ENCODE results near the gene MYD88. TPM values are rescaled to one million over a fixed set of nuclear protein-coding genes. Genes with fewer than 3 reads are reported as not detected.

MYD88 gene
- total and polyA plus RNA-seq, 3 donors from 2014 or later, result 18.7 to 30.1 (median 22.3) TPM

DNA sequence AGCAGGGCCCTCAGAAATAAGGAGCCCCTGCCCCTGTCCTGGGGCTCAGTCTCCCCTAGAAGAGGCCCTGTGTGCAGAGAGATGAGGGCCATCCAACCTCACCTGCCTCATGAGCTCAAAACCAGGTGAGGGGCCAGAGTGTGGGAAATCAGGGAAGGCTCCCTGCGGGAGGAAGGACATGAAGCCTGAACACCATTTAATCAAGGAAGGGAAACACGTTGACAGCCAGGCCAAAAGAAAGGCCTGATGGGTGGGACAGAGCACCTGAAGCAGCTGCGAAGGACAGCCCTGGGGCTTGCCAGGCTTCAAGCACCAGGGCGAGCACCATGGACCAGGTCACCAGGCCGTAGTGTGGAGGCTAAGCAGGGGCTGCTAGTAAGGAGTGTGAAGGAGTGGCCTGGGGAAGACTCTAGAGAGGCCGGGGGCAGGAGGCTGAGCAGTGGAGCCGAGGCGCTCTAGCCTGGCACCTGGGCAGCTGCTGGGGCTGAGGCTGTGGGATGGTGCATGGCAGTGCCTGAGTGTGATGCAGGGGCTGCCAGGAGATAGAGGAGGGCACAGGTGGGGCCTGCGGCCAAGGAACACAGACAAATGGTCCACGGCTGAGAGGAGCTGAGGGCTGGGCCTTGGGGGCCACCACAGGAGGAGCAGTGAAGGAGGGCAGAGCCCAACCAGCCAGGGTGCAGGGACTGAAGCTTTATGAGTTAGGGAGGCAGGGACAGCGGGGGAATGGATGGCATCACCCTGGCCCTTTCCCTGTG lies 17.6 kb upstream of the MYD88 start:
- TF ChIP-seq, protein P1, sequence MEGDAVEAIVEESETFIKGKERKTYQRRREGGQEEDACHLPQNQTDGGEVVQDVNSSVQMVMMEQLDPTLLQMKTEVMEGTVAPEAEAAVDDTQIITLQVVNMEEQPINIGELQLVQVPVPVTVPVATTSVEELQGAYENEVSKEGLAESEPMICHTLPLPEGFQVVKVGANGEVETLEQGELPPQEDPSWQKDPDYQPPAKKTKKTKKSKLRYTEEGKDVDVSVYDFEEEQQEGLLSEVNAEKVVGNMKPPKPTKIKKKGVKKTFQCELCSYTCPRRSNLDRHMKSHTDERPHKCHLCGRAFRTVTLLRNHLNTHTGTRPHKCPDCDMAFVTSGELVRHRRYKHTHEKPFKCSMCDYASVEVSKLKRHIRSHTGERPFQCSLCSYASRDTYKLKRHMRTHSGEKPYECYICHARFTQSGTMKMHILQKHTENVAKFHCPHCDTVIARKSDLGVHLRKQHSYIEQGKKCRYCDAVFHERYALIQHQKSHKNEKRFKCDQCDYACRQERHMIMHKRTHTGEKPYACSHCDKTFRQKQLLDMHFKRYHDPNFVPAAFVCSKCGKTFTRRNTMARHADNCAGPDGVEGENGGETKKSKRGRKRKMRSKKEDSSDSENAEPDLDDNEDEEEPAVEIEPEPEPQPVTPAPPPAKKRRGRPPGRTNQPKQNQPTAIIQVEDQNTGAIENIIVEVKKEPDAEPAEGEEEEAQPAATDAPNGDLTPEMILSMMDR (IDR thresholded peaks at IDR 0.05), result no peak
- no peak for TF ChIP-seq POLR2A (IDR thresholded peaks at IDR 0.05)
- no peak for DNase-seq
- Histone ChIP-seq H3K27me3 (no peaks in the 10 kb centered on the region), H3K9me3 (no peaks in the 10 kb centered on the region), H3K4me3 (no peak overlapping the region), H3K27ac (no peak overlapping the region), H3K4me1 (no peaks in the 10 kb centered on the region), H3K36me3 (ENCODE audit: low read depth, missing control alignments) (no peaks in the 10 kb centered on the region)
- 86 to 88% methylated on average over 10 to 11 of the region's 11 CpGs for WGBS, 2 donors
- intact Hi-C loops (cut with DNase I; ENCODE audit: low total_unique reads), result no loop called here

DNA sequence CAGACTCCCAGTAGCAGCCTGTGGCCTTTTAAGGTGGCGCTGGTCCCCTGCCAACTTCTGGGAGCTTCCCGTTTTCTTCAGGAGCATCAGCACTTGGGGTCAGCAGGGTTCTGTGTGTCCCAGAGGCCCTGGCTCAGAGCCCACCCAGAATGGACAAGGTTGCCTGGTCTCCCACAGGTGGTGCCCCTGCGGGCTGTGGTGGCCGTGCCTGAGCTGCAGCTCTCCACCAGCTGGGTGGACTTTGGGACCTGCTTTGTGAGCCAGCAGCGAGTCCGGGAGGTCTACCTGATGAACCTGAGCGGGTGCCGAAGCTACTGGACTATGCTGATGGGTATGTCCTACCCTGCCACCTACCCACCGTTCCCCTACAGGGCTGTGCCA lies 17.0 kb upstream of the MYD88 start:
- no peaks in the 10 kb centered on the region for H3K9me3 ChIP-seq
- no peaks in the 10 kb centered on the region for H3K36me3 ChIP-seq (ENCODE audit: low read depth, missing control alignments)
- H3K4me1 ChIP-seq, result no peaks in the 10 kb centered on the region
- WGBS, 2 donors, result 84% methylated on average over 9 of the region's 9 CpGs; no CpG with 5 or more reads in 1 of the 2 donors
- no peaks in the 10 kb centered on the region for H3K27me3 ChIP-seq
- TF ChIP-seq, protein P1 (IDR thresholded peaks at IDR 0.05), result no peak
- TF ChIP-seq POLR2A (IDR thresholded peaks at IDR 0.05), result no peak
- no peak for DNase-seq
- intact Hi-C loops (cut with DNase I; ENCODE audit: low total_unique reads), result no loop called here
- H3K4me3 ChIP-seq, result no peak overlapping the region
- no peak overlapping the region for H3K27ac ChIP-seq

DNA sequence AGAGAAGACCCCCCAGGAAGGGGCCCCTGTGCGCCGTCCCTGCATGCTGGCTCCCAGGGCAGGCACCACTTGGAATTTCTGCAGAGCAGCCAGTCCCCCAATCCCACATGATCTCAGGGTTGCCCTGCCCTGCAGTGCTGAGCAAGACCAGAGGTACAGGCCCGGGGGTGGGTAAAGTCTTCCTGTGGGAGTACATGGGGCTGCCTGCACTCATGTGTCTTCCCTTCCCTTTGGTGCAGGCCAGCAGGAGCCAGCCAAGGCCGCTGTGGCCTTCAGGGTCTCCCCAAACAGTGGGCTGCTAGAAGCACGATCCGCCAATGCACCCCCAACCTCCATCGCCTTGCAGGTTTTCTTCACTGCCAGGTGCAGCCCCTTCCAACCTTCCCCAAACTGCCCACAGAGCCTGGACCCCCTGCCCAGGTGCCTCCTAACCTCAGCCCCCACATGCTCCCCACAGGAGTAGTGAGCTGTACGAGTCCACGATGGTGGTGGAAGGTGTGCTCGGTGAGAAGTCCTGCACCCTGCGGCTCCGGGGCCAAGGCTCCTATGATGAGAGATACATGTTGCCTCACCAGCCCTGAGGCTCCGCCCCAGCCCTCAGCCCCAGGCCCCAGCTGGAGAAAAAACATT lies 16.5 kb upstream of the MYD88 start:
- DNase-seq, result no peak
- no peaks in the 10 kb centered on the region for H3K27me3 ChIP-seq
- H3K4me1 ChIP-seq, result no peaks in the 10 kb centered on the region
- no peaks in the 10 kb centered on the region for H3K36me3 ChIP-seq (ENCODE audit: low read depth, missing control alignments)
- no peaks in the 10 kb centered on the region for H3K9me3 ChIP-seq
- H3K4me3 ChIP-seq, result no peak overlapping the region
- no peak overlapping the region for H3K27ac ChIP-seq
- TF ChIP-seq POLR2A (IDR thresholded peaks at IDR 0.05), result no peak
- TF ChIP-seq, protein P1 (IDR thresholded peaks at IDR 0.05), result no peak
- intact Hi-C loops (cut with DNase I; ENCODE audit: low total_unique reads), result no loop called here
- 87 to 88% methylated on average over 9 to 13 of the region's 13 CpGs for WGBS, 2 donors

GRCh38 chr3:38122712-38123290 lies 15.7 kb upstream of the MYD88 start:
- Histone ChIP-seq H3K27ac (no peak overlapping the region), H3K36me3 (ENCODE audit: low read depth, missing control alignments) (no peaks in the 10 kb centered on the region), H3K9me3 (no peaks in the 10 kb centered on the region), H3K4me1 (no peaks in the 10 kb centered on the region), H3K27me3 (no peaks in the 10 kb centered on the region), H3K4me3 (no peak overlapping the region)
- no peak for TF ChIP-seq POLR2A (IDR thresholded peaks at IDR 0.05)
- TF ChIP-seq, protein P1 (IDR thresholded peaks at IDR 0.05), result no peak
- WGBS, 2 donors, result 86 to 92% methylated on average over 8 to 9 of the region's 9 CpGs
- intact Hi-C loops (cut with DNase I; ENCODE audit: low total_unique reads), result no loop called here
- DNase-seq, result no peak
